HepG2 (cell line): ENCODE data around the gene CCT3. TPM values are rescaled to one million over a fixed set of nuclear protein-coding genes. Genes with fewer than 3 reads are reported as not detected.
A peak's percentile ranks its signal among the peaks of the same experiment; 100 is the strongest.

ENCODE experiments used
- ATAC-seq: fragments of 200-7000 bp; cut with Tn5 transposase; 3 replicates; pipeline ENCODE4 v1.9.1; 2020; ENCODE audit warnings: mild to moderate bottlenecking, moderate library complexity
- BruUV-seq: library from RNA; stranded (reverse); fragments of 400-500 nt; replicated peaks from 2 replicates; lab custom pipeline; 2021; lab: Mats Ljungman, UMichigan
- CTCF ChIA-PET: fragments of 300-600 bp; formaldehyde crosslinking; extraction: SDS; loops from one replicate; lab custom pipeline; 2021; ENCODE audit warnings: low total read pairs, inconsistent platforms, low intra/inter-chr PET ratio; lab: Yijun Ruan, JAX
- POLR2A ChIA-PET: fragments of 350-600 bp; sonication (Branson Sonifier 250); formaldehyde crosslinking; loops from one replicate; lab custom pipeline; 2020; ENCODE audit warnings: antibody characterized with exemption, inconsistent platforms; lab: Yijun Ruan, JAX
- DNase-seq: peaks from one replicate; pipeline ENCODE4 v3.0.0-alpha.2; 2015; ENCODE audit warnings: low spot score
- FAIRE-seq: peaks from 3 replicates; lab custom pipeline; 2011; peaks lifted over from hg19 to GRCh38; lab: Jason Lieb, UNC
- H2AFZ ChIP-seq: one replicate; pipeline ENCODE4 v1.6.1; 2011; ENCODE audit warnings: low read length, inconsistent platforms
- H3K27ac ChIP-seq: fragments of 300-600 bp; 3 replicates; pipeline ENCODE4 v1.8.0; 2011; ENCODE audit warnings: mixed run types, mild to moderate bottlenecking, mixed read lengths, low read length, inconsistent platforms; ENCODE audit not compliant: insufficient read depth; ENCODE audit errors: extremely low read length
- H3K27me3 ChIP-seq, 2 experiments: fragments of 200-600 bp in 1 of 2; 2 replicates in 1 of 2; 3 replicates in 1 of 2; pipeline versions ENCODE4 v1.6.0 to v1.8.0; 2011; ENCODE audit warnings: low read length in 2 of 2, mild to moderate bottlenecking in 2 of 2, moderate library complexity in 2 of 2, inconsistent platforms in 1 of 2; ENCODE audit not compliant: insufficient read depth in 2 of 2, control insufficient read depth in 1 of 2
- H3K36me3 ChIP-seq, 2 experiments: fragments of 200-600 bp in 1 of 2; replicated peaks in 1 of 2; 2 replicates in 1 of 2; 3 replicates in 1 of 2; pipeline versions ENCODE4 v1.5.1 to v1.8.0; 2011; ENCODE audit warnings: low read length in 2 of 2, inconsistent platforms in 1 of 2; ENCODE audit not compliant: insufficient read depth in 2 of 2, control insufficient read depth in 1 of 2
- H3K4me1 ChIP-seq: 2 replicates; pipeline ENCODE4 v1.5.1; 2012; ENCODE audit warnings: low read length, inconsistent platforms; ENCODE audit not compliant: insufficient read depth
- H3K4me2 ChIP-seq: 2 replicates; pipeline ENCODE4 v1.6.0; 2011; ENCODE audit warnings: low read depth, low read length, inconsistent platforms
- H3K4me3 ChIP-seq, 3 experiments: fragments of 200-600 bp in 1 of 3; sonication (generic), shearing (Covaris generic) in 1 of 3; replicated peaks in 1 of 3; 2 replicates each; pipeline ENCODE4 v1.5.1; 2011 to 2016; ENCODE audit warnings: low read length in 3 of 3, inconsistent platforms in 2 of 3, low read depth in 2 of 3, mild to moderate bottlenecking in 2 of 3, control low read depth in 1 of 3, mixed read lengths in 1 of 3; ENCODE audit not compliant: insufficient read depth in 1 of 3
- H3K79me2 ChIP-seq: one replicate; pipeline ENCODE4 v1.6.1; 2011; ENCODE audit warnings: low read length, inconsistent platforms; ENCODE audit not compliant: insufficient read depth
- H3K9ac ChIP-seq: 2 replicates; pipeline ENCODE4 v1.6.0; 2011; ENCODE audit warnings: mild to moderate bottlenecking, low read depth, low read length, inconsistent platforms; ENCODE audit not compliant: insufficient read depth
- H3K9me3 ChIP-seq: 2 replicates; pipeline ENCODE4 v1.5.1; 2012; ENCODE audit warnings: mild to moderate bottlenecking, low read length
- H4K20me1 ChIP-seq: 2 replicates; pipeline ENCODE4 v1.6.0; 2011; ENCODE audit warnings: inconsistent platforms, mild to moderate bottlenecking, low read length, moderate library complexity; ENCODE audit not compliant: insufficient read depth
- AKNA ChIP-seq: sonication (generic); formaldehyde crosslinking; IDR thresholded peaks from 2 replicates; pipeline ENCODE4 v1.4.0; 2020; ENCODE audit warnings: missing genetic modification reagents, borderline replicate concordance
- BCL6 ChIP-seq: IDR thresholded peaks from 2 replicates; pipeline ENCODE4 v1.6.1; 2016; ENCODE audit warnings: missing genetic modification reagents, missing compliant biosample characterization
- CC2D1A ChIP-seq: sonication (generic); formaldehyde crosslinking; IDR thresholded peaks from 2 replicates; pipeline ENCODE4 v1.8.1; 2023; ENCODE audit warnings: mild to moderate bottlenecking, missing genetic modification reagents
- GABPB1 ChIP-seq: IDR thresholded peaks from 2 replicates; pipeline ENCODE4 v1.6.1; 2016; ENCODE audit warnings: mild to moderate bottlenecking, missing genetic modification reagents, moderate library complexity, missing compliant biosample characterization
- HOXA3 ChIP-seq: sonication (generic); formaldehyde crosslinking; IDR thresholded peaks from 2 replicates; pipeline ENCODE4 v1.5.0; 2020; ENCODE audit warnings: missing genetic modification reagents
- KDM6A ChIP-seq: IDR thresholded peaks from 2 replicates; pipeline ENCODE4 v1.6.1; 2016; ENCODE audit warnings: low read depth
- KMT2A ChIP-seq: sonication (generic); formaldehyde crosslinking; IDR thresholded peaks from 2 replicates; pipeline ENCODE4 v1.4.0; 2020; ENCODE audit warnings: missing genetic modification reagents
- NCOA1 ChIP-seq: sonication (generic); formaldehyde crosslinking; IDR thresholded peaks from 2 replicates; pipeline ENCODE4 v1.9.0; 2021; ENCODE audit warnings: missing genetic modification reagents
- RNF2 ChIP-seq: fragments of 450-650 bp; conservative IDR thresholded peaks from 2 replicates; pipeline ENCODE4 v1.6.1; 2016; ENCODE audit warnings: low read depth
- ZFYVE20 ChIP-seq: sonication (generic); formaldehyde crosslinking; IDR thresholded peaks from 2 replicates; pipeline ENCODE4 v1.8.0; 2023; ENCODE audit warnings: low read depth, mild to moderate bottlenecking, moderate library complexity, missing genetic modification reagents, borderline replicate concordance
- ZNF101 ChIP-seq: sonication (generic); formaldehyde crosslinking; IDR thresholded peaks from 2 replicates; pipeline ENCODE4 v1.4.0; 2020; ENCODE audit warnings: mild to moderate bottlenecking, low read depth, missing genetic modification reagents, borderline replicate concordance
- ZNF281 ChIP-seq: sonication (generic); formaldehyde crosslinking; IDR thresholded peaks from 2 replicates; pipeline ENCODE4 v1.4.0; 2020; ENCODE audit warnings: missing genetic modification reagents, borderline replicate concordance
- ZNF331 ChIP-seq: sonication (generic); formaldehyde crosslinking; IDR thresholded peaks from 2 replicates; pipeline ENCODE4 v1.4.0; 2020; ENCODE audit warnings: missing genetic modification reagents
- ZSCAN30 ChIP-seq: sonication (generic); formaldehyde crosslinking; IDR thresholded peaks from 2 replicates; pipeline ENCODE4 v1.5.0; 2020; ENCODE audit warnings: mild to moderate bottlenecking, missing genetic modification reagents
- ZZZ3 ChIP-seq: sonication (generic); formaldehyde crosslinking; IDR thresholded peaks from 2 replicates; pipeline ENCODE4 v1.4.0; 2020; ENCODE audit warnings: missing genetic modification reagents, mild to moderate bottlenecking, borderline replicate concordance
- WGBS: methylation state at CpG from one replicate; pipeline ENCODE4 v1.1.6; 2017; ENCODE audit warnings: low lambda C conversion rate; 5-methylcytosine and 5-hydroxymethylcytosine counted together
- in situ Hi-C: cut with HindIII; loops from 2 replicates; pipeline ENCODE4 v1.10.0; 2017; ENCODE audit warnings: low pct_unique_long_range_greater_than_20kb; ENCODE audit not compliant: extremely low pct_ligation_motif_present
- intact Hi-C: fragments of 100-400 bp; cut with micrococcal nuclease; formaldehyde crosslinking; loops from one replicate; pipeline ENCODE4 v1.10.0; 2022; ENCODE audit not compliant: unreplicated experiment
- polyA plus RNA-seq, 8 experiments: library from polyadenylated mRNA; depleted of rRNA in 3 of 8; stranded (reverse) in 7 of 8; unstranded in 1 of 8; fragments of >200 nt; fragmentation: Illumina TruSeq in 4 of 8; extraction: Trizol in 4 of 8; gene quantifications; 2 replicates each; pipeline versions ENCODE4 v1.2.1 to v1.2.3, GENCODE V29; 2011 to 2016; ENCODE audit warnings: low read depth in 4 of 8, missing spikeins in 1 of 8, mixed read lengths in 1 of 8; ENCODE audit not compliant: insufficient read depth in 1 of 8
- total RNA-seq, 5 experiments: library from RNA; depleted of rRNA; stranded (reverse); fragments of >200 nt; fragmentation: Illumina TruSeq; extraction: Trizol; gene quantifications; 2 replicates each; pipeline ENCODE4 v1.2.3, GENCODE V29; 2016; ENCODE audit warnings: low read depth in 1 of 5

The CCT3 gene
- total and polyA plus RNA-seq, 2 of the 13 experiments (the other 11 are each of a cell fraction or from before 2014, with no cell fraction given): 319 to 615 TPM

DNA sequence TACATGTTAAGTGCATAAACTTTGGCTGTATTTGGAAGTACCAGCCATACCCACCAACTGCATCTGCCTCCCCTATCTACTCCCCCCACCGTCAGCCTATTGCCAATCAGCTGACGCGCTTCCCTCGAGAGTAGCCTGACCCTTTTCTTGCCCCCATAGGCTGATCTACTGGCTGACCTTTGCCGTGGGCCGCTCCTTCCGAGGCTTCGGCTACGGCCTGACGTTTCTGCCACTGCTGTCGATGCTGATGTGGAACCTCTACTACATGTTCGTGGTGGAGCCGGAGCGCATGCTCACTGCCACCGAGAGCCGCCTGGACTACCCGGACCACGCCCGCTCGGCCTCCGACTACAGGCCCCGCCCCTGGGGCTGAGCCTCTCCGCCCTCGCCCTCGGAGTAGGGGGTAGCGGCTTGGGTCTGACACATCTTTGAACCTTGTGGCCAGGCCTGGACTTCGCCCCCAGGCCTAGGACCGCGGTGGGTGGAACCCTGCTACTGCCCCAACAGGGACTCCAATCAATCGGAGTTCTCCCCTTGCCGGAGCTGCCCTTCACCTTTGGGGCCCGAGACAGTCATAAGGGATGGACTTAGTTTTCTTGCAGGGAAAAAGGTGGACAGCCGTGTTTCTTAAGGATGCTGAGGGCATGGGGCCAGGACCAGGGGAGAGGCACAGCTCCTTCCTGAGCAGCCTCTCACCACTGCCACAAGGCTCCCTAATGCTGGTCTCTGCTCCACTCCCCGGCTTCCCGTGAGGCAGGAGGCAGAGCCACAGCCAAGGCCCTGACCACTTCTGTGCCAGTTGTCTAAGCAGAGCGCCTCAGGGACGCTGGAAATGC, 46.6 kb downstream of the CCT3 start:
- FAIRE-seq: peak; percentile 60
- Histone ChIP-seq H4K20me1 (no peaks in the 10 kb centered on the region), H2AFZ (no peak overlapping the region), H3K27ac (peak overlapping the region; percentile 94), H3K9ac (peak overlapping the region; percentile 81), H3K9me3 (no peaks in the 10 kb centered on the region), H3K36me3 (peaks cover 0 to 6% of the 10 kb centered on the region in 2 experiments; a peak in 2 of 5 replicates), H3K4me3 (peak overlapping the region; percentile 66 to 80 (median 73)), H3K27me3 (no peaks in the 10 kb centered on the region), H3K4me2 (peak overlapping the region; percentile 81), H3K79me2 (peaks cover 8% of the 10 kb centered on the region), H3K4me1 (peaks cover 44% of the 10 kb centered on the region)
- WGBS: 1% methylated on average over 9 of the region's 37 CpGs
- peak; percentile 94 for DNase-seq
- peak; percentile 95 for ATAC-seq
- in situ Hi-C loops (no loop called here), intact Hi-C loops (loop anchor here (5.0 kb wide), 1 partner anchor 46 kb away; the partner anchor contains the start of genes CCT3 and TSACC)
- CTCF ChIA-PET: no interaction called here
- POLR2A ChIA-PET: interaction anchor here (0.9 to 9.2 kb wide), 8 partner anchors 9 to 80 kb away, joined by 3 to 115 read pairs (median 4); partner anchors contain the start of genes PMF1, SMG5 and TMEM79
- BruUV-seq: no TSS peak
- TF ChIP-seq KMT2A: peak; percentile 26; the same call in 1 of the 2 replicates
- TF ChIP-seq AKNA: no peak
- peak; percentile 84 for TF ChIP-seq HOXA3 (CRISPR knock-in tag)
- peak; percentile 46; the same call in 1 of the 2 replicates for TF ChIP-seq ZZZ3 (CRISPR knock-in tag)
- no peak for TF ChIP-seq ZFYVE20 (CRISPR knock-in tag)
- peak; percentile 82; the same call in 1 of the 2 replicates for TF ChIP-seq ZNF281 (CRISPR knock-in tag)
- TF ChIP-seq RNF2: peak; percentile 35; the same call in 1 of the 2 replicates
- 0 out of 2 replicates have a peak, but pooled peaks have one; percentile 45 for TF ChIP-seq NCOA1
- peak; percentile 71 for TF ChIP-seq GABPB1
- no peak for TF ChIP-seq CC2D1A (CRISPR knock-in tag)
- TF ChIP-seq KDM6A (CRISPR knock-in tag): peak; percentile 83
- peak; percentile 68; the same call in 1 of the 2 replicates for TF ChIP-seq BCL6 (CRISPR knock-in tag)
- TF ChIP-seq ZNF331: no peak
- TF ChIP-seq ZNF101 (CRISPR knock-in tag): no peak; the same call in 1 of the 2 replicates
- no peak for TF ChIP-seq ZSCAN30 (CRISPR knock-in tag)
